Activated naive CD8-positive, alpha-beta T cell treated with anti-CD3 and anti-CD28 coated beads for 36 hours (primary cell): ENCODE measurements around the gene BAMBI. TPM values are rescaled to one million over a fixed set of nuclear protein-coding genes. Genes with fewer than 3 reads are reported as not detected.

Source experiments
- DNase-seq: peaks from one replicate; pipeline ENCODE4 v3.0.0; 2021
- H3K27ac Mint-ChIP-seq: one replicate; pipeline ENCODE4 v1.8.0; 2022; ENCODE audit warnings: mild to moderate bottlenecking, moderate library complexity, mixed read lengths
- H3K27me3 Mint-ChIP-seq: one replicate; pipeline ENCODE4 v1.8.0; 2022; ENCODE audit warnings: mild to moderate bottlenecking, mixed read lengths
- H3K36me3 Mint-ChIP-seq: one replicate; pipeline ENCODE4 v1.8.0; 2021; ENCODE audit warnings: mild to moderate bottlenecking, mixed read lengths
- H3K4me1 Mint-ChIP-seq: one replicate; pipeline ENCODE4 v1.8.0; 2021; ENCODE audit warnings: mixed read lengths
- H3K4me3 Mint-ChIP-seq: one replicate; pipeline ENCODE4 v1.8.0; 2022; ENCODE audit warnings: mild to moderate bottlenecking, moderate library complexity, mixed read lengths
- H3K9me3 Mint-ChIP-seq: one replicate; pipeline ENCODE4 v1.8.0; 2022; ENCODE audit warnings: mixed read lengths
- total RNA-seq, 2 experiments: library from RNA; stranded (reverse); gene quantifications; one replicate each; pipeline ENCODE4 v1.2.3, GENCODE V29; 2021

Gene BAMBI
- total RNA-seq, 2 experiments from 2014 or later: 0.44 to 0.68 TPM

GRCh38 chr10:28684157-28684985 is 7.0 kb downstream of the BAMBI start:
- Mint-ChIP-seq H3K36me3 (no peaks in the 10 kb centered on the region), H3K27ac (no peak overlapping the region), H3K9me3 (no peaks in the 10 kb centered on the region), H3K4me1 (peaks cover 18% of the 10 kb centered on the region), H3K4me3 (no peak overlapping the region), H3K27me3 (peaks cover 51% of the 10 kb centered on the region)
- no peak for DNase-seq

GRCh38 chr10:28684986-28685580 is 7.8 kb downstream of the BAMBI start:
- Mint-ChIP-seq H3K27ac (no peak overlapping the region), H3K27me3 (peaks cover 47% of the 10 kb centered on the region), H3K4me1 (peaks cover 11% of the 10 kb centered on the region), H3K9me3 (no peaks in the 10 kb centered on the region), H3K4me3 (no peak overlapping the region), H3K36me3 (no peaks in the 10 kb centered on the region)
- DNase-seq: no peak

- Mint-ChIP-seq H3K9me3 (no peaks in the 10 kb centered on the region), H3K27me3 (peaks cover 42% of the 10 kb centered on the region)
Measured at GRCh38 chr10:28685717-28686116, 8.4 kb downstream of the BAMBI start.

GRCh38 chr10:28686835-28687682 is 9.7 kb downstream of the BAMBI start:
- no peaks in the 10 kb centered on the region for H3K4me1 Mint-ChIP-seq
- no peaks in the 10 kb centered on the region for H3K36me3 Mint-ChIP-seq
- peaks cover 35% of the 10 kb centered on the region for H3K27me3 Mint-ChIP-seq
- DNase-seq: no peak
- H3K27ac Mint-ChIP-seq: no peak overlapping the region
- no peak overlapping the region for H3K4me3 Mint-ChIP-seq
- no peaks in the 10 kb centered on the region for H3K9me3 Mint-ChIP-seq

More at GRCh38 chr10:28685717-28686116, 8.4 kb downstream of the BAMBI start:
- H3K36me3 Mint-ChIP-seq: no peaks in the 10 kb centered on the region
- H3K27ac Mint-ChIP-seq: no peak overlapping the region
- no peak overlapping the region for H3K4me3 Mint-ChIP-seq
- DNase-seq: no peak
- H3K4me1 Mint-ChIP-seq: peaks cover 4% of the 10 kb centered on the region

GRCh38 chr10:28687683-28688001 is 10.3 kb downstream of the BAMBI start:
- no peak overlapping the region for H3K27ac Mint-ChIP-seq
- DNase-seq: no peak
- peaks cover 36% of the 10 kb centered on the region for H3K27me3 Mint-ChIP-seq
- H3K4me3 Mint-ChIP-seq: no peak overlapping the region
- no peaks in the 10 kb centered on the region for H3K9me3 Mint-ChIP-seq
- H3K36me3 Mint-ChIP-seq: no peaks in the 10 kb centered on the region
- H3K4me1 Mint-ChIP-seq: no peaks in the 10 kb centered on the region

- Mint-ChIP-seq H3K4me1 (no peaks in the 10 kb centered on the region), H3K27me3 (peaks cover 28% of the 10 kb centered on the region), H3K36me3 (no peaks in the 10 kb centered on the region), H3K4me3 (no peak overlapping the region), H3K9me3 (no peaks in the 10 kb centered on the region), H3K27ac (no peak overlapping the region)
- no peak for DNase-seq
Measured at GRCh38 chr10:28690545-28690944, 13.2 kb downstream of the BAMBI start.

- Mint-ChIP-seq H3K4me1 (no peaks in the 10 kb centered on the region), H3K27ac (no peak overlapping the region), H3K27me3 (peaks cover 28% of the 10 kb centered on the region), H3K36me3 (no peaks in the 10 kb centered on the region), H3K9me3 (no peaks in the 10 kb centered on the region), H3K4me3 (no peak overlapping the region)
- no peak for DNase-seq
Measured at GRCh38 chr10:28691187-28691694, 13.9 kb downstream of the BAMBI start.

- no peaks in the 10 kb centered on the region for H3K9me3 Mint-ChIP-seq
- no peak for DNase-seq
- no peak overlapping the region for H3K4me3 Mint-ChIP-seq
- H3K36me3 Mint-ChIP-seq: no peaks in the 10 kb centered on the region
- H3K27ac Mint-ChIP-seq: no peak overlapping the region
- peaks cover 22% of the 10 kb centered on the region for H3K27me3 Mint-ChIP-seq
- H3K4me1 Mint-ChIP-seq: no peaks in the 10 kb centered on the region
Measured at GRCh38 chr10:28692050-28692449, 14.7 kb downstream of the BAMBI start.

- H3K27me3 Mint-ChIP-seq: peaks cover 25% of the 10 kb centered on the region
- no peak overlapping the region for H3K27ac Mint-ChIP-seq
- H3K9me3 Mint-ChIP-seq: no peaks in the 10 kb centered on the region
- no peaks in the 10 kb centered on the region for H3K4me1 Mint-ChIP-seq
- H3K4me3 Mint-ChIP-seq: no peak overlapping the region
- DNase-seq: no peak
- no peaks in the 10 kb centered on the region for H3K36me3 Mint-ChIP-seq
Measured at GRCh38 chr10:28694530-28694929, 17.2 kb downstream of the BAMBI start.

- Mint-ChIP-seq H3K36me3 (no peaks in the 10 kb centered on the region), H3K27me3 (peaks cover 16% of the 10 kb centered on the region), H3K4me3 (no peak overlapping the region), H3K9me3 (no peaks in the 10 kb centered on the region), H3K4me1 (no peaks in the 10 kb centered on the region), H3K27ac (no peak overlapping the region)
- no peak for DNase-seq
Measured at GRCh38 chr10:28698075-28698474, 20.8 kb downstream of the BAMBI start.

GRCh38 chr10:28704464-28705161 is 27.3 kb downstream of the BAMBI start:
- H3K4me1 Mint-ChIP-seq: no peaks in the 10 kb centered on the region

GRCh38 chr10:28705472-28705871 is 28.2 kb downstream of the BAMBI start:
- no peaks in the 10 kb centered on the region for H3K9me3 Mint-ChIP-seq
- no peak overlapping the region for H3K27ac Mint-ChIP-seq

More at GRCh38 chr10:28704464-28705161, 27.3 kb downstream of the BAMBI start:
- Mint-ChIP-seq H3K9me3 (no peaks in the 10 kb centered on the region), H3K27ac (no peak overlapping the region), H3K27me3 (peaks cover 8% of the 10 kb centered on the region), H3K36me3 (no peaks in the 10 kb centered on the region), H3K4me3 (no peak overlapping the region)
- DNase-seq: no peak

GRCh38 chr10:28709001-28709710 is 31.8 kb downstream of the BAMBI start:
- Mint-ChIP-seq H3K27me3 (no peaks in the 10 kb centered on the region), H3K9me3 (no peaks in the 10 kb centered on the region), H3K4me1 (no peaks in the 10 kb centered on the region), H3K36me3 (no peaks in the 10 kb centered on the region), H3K4me3 (no peak overlapping the region), H3K27ac (no peak overlapping the region)
- no peak for DNase-seq

More at GRCh38 chr10:28705472-28705871, 28.2 kb downstream of the BAMBI start:
- Mint-ChIP-seq H3K4me1 (no peaks in the 10 kb centered on the region), H3K36me3 (no peaks in the 10 kb centered on the region), H3K27me3 (peaks cover 8% of the 10 kb centered on the region), H3K4me3 (no peak overlapping the region)
- DNase-seq: no peak

GRCh38 chr10:28710202-28710886 is 33.0 kb downstream of the BAMBI start:
- H3K36me3 Mint-ChIP-seq: no peaks in the 10 kb centered on the region
- no peak overlapping the region for H3K27ac Mint-ChIP-seq
- H3K9me3 Mint-ChIP-seq: no peaks in the 10 kb centered on the region
- H3K4me3 Mint-ChIP-seq: no peak overlapping the region
- H3K4me1 Mint-ChIP-seq: no peaks in the 10 kb centered on the region
- no peaks in the 10 kb centered on the region for H3K27me3 Mint-ChIP-seq
- DNase-seq: no peak
